Measurements from ENCODE around the gene KCNJ14.

DNA sequence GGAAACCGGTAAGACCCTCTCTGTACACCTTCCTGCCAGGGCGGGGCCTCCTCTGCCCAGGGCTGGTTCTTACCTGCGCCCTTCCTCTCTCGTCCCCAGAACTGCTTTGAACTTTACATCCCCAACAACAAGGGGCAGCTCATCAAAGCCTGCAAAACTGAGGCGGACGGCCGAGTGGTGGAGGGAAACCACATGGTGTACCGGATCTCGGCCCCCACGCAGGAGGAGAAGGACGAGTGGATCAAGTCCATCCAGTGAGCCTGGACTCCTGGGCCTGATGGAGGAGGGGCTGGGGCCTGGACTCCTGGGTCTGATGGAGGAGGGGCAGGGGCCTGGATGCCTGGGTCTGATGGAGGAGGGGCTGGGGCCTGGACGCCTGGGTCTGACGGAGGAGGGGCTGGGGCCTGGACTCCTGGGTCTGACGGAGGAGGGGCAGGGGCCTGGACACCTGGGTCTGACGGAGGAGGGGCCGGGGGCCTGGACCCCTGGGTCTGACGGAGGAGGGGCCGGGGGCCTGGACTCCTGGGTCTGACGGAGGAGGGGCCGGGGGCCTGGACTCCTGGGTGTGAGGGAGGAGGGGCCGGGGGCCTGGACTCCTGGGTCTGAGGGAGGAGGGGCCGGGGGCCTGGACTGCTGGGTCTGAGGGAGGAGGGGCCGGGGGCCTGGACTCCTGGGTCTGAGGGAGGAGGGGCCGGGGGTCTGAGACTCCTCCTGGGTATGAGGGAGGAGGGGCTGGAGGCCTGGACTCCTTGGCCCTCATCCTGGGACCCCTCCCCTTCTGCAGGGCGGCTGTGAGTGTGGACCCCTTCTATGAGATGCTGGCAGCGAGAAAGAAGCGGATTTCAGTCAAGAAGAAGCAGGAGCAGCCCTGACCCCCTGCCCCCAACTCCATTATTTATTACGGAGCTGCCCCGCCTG, 23.2 kb downstream of the KCNJ14 start:
- TF ChIP-seq, protein P1, sequence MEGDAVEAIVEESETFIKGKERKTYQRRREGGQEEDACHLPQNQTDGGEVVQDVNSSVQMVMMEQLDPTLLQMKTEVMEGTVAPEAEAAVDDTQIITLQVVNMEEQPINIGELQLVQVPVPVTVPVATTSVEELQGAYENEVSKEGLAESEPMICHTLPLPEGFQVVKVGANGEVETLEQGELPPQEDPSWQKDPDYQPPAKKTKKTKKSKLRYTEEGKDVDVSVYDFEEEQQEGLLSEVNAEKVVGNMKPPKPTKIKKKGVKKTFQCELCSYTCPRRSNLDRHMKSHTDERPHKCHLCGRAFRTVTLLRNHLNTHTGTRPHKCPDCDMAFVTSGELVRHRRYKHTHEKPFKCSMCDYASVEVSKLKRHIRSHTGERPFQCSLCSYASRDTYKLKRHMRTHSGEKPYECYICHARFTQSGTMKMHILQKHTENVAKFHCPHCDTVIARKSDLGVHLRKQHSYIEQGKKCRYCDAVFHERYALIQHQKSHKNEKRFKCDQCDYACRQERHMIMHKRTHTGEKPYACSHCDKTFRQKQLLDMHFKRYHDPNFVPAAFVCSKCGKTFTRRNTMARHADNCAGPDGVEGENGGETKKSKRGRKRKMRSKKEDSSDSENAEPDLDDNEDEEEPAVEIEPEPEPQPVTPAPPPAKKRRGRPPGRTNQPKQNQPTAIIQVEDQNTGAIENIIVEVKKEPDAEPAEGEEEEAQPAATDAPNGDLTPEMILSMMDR (conservative IDR thresholded peaks at IDR 0.05; ENCODE audit: low read depth in 2 of 2): no peak
- TF ChIP-seq ZNF331 (CRISPR knock-in tag; IDR thresholded peaks at IDR 0.05; ENCODE audit: low read depth): no peak

Measured in GM23338 (cell line).